ENCODE measurements around the gene OSBPL5.

DNA sequence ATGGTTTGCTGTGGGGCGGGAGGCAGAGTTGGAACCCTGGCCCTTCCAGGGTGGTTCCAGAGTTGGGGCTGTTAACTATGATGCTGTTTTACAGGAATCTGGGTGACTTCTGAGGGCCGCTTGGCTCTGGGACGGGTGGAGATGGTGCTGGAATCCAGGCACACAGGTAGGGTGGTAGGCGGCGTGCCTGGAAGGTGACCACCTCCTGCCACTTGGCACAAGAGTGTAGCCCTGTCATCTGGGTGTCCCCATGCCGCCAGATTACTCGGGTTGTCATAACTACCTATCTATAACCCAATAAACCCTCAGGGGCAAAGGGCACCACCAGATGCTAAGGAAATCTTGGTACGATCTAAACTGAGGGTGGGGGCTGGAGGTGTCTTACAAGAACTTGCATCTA is 109.2 kb downstream of the OSBPL5 start:
- no peak for TF ChIP-seq CTCF (IDR thresholded peaks at IDR 0.05)
- no peak for TF ChIP-seq POLR2AphosphoS5 (IDR thresholded peaks at IDR 0.05)
